Loucy (cell line): Measurements from ENCODE around the gene ING5.

Source experiments
- H2AFZ ChIP-seq: fragments of 200-600 bp; sonication (generic); 2 replicates; pipeline ENCODE4 v1.6.0; 2016; ENCODE audit warnings: antibody characterized with exemption, mild to moderate bottlenecking, low read length, moderate library complexity
- H3F3A ChIP-seq: fragments of 200-600 bp; 2 replicates; pipeline ENCODE4 v1.6.0; 2016; ENCODE audit warnings: antibody characterized with exemption, low read depth, mild to moderate bottlenecking
- H3K27me3 ChIP-seq: fragments of 200-600 bp; sonication (generic); 2 replicates; pipeline ENCODE4 v1.6.1; 2014; ENCODE audit warnings: low read length, mild to moderate bottlenecking; ENCODE audit not compliant: insufficient read depth, poor library complexity, severe bottlenecking
- H3K36me3 ChIP-seq: fragments of 200-600 bp; sonication (generic); 2 replicates; pipeline ENCODE4 v1.6.1; 2016; ENCODE audit warnings: low read length; ENCODE audit not compliant: insufficient read depth
- H3K4me1 ChIP-seq: fragments of 200-600 bp; sonication (generic); 2 replicates; pipeline ENCODE4 v1.5.1; 2014; ENCODE audit warnings: low read length, mild to moderate bottlenecking; ENCODE audit not compliant: insufficient read depth, poor library complexity, severe bottlenecking
- H3K4me2 ChIP-seq: fragments of 200-600 bp; sonication (generic); 2 replicates; pipeline ENCODE4 v1.6.0; 2014; ENCODE audit warnings: antibody characterized with exemption, low read length, low read depth, mild to moderate bottlenecking; ENCODE audit not compliant: poor library complexity, severe bottlenecking
- H3K4me3 ChIP-seq: fragments of 200-600 bp; sonication (generic); 2 replicates; pipeline ENCODE4 v1.5.1; 2014; ENCODE audit warnings: low read length, mild to moderate bottlenecking, mixed read lengths; ENCODE audit not compliant: poor library complexity, severe bottlenecking
- H3K79me2 ChIP-seq: fragments of 200-600 bp; sonication (generic); 2 replicates; pipeline ENCODE4 v1.6.1; 2014; ENCODE audit warnings: low read length; ENCODE audit not compliant: insufficient read depth
- H3K9ac ChIP-seq: fragments of 200-600 bp; sonication (generic); 2 replicates; pipeline ENCODE4 v1.6.0; 2014; ENCODE audit warnings: mild to moderate bottlenecking, low read depth, low read length, moderate library complexity; ENCODE audit not compliant: poor library complexity, severe bottlenecking
- H3K9me2 ChIP-seq: fragments of 200-600 bp; sonication (generic); replicated peaks from 2 replicates; pipeline ENCODE4 v1.6.1; 2016; ENCODE audit warnings: low read depth, low read length, mixed read lengths
- H3K9me3 ChIP-seq: fragments of 200-600 bp; sonication (generic); 2 replicates; pipeline ENCODE4 v1.6.1; 2014; ENCODE audit warnings: mild to moderate bottlenecking, antibody characterized with exemption, low read length, low read depth; ENCODE audit not compliant: insufficient read depth
- H4K20me1 ChIP-seq: fragments of 200-600 bp; sonication (generic); 2 replicates; pipeline ENCODE4 v1.6.0; 2014; ENCODE audit warnings: antibody characterized with exemption, low read length, mild to moderate bottlenecking; ENCODE audit not compliant: insufficient read depth, poor library complexity, severe bottlenecking
- EZH2phosphoT487 ChIP-seq: fragments of 200-600 bp; IDR thresholded peaks from 2 replicates; pipeline ENCODE4 v1.6.1; 2018; ENCODE audit warnings: antibody characterized with exemption, mild to moderate bottlenecking, moderate library complexity, borderline replicate concordance
- TF ChIP-seq, protein P1 (sequence below): fragments of 200-600 bp; sonication (generic); conservative IDR thresholded peaks from 2 replicates; pipeline ENCODE4 v1.5.1; 2014; ENCODE audit warnings: mild to moderate bottlenecking, antibody characterized with exemption, low read length

The ING5 gene

DNA sequence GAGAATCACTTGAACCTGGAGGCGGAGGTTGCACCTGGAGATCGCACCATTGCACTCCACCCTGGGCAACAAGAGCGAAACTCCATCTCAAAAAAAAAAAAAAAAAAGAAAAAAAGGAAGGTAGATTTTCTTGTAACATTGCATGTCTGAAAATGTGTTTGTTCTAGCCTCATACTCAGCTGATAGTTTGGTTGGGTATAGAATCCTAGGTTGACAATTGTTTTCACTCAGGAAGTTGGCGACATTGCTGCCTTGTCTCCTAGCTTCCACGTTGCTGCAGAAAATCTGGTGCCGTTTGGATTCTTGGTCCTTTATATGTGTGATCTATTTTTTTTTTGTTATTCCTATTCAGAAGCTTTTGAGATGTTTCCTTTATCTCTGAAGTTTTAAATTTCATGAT, 4.7 kb downstream of the ING5 start:
- H3K79me2 ChIP-seq = peaks cover 19% of the 10 kb centered on the region
- H3K9me3 ChIP-seq = no peaks in the 10 kb centered on the region
- no peak overlapping the region for H3K4me3 ChIP-seq
- no peaks in the 10 kb centered on the region for H3F3A ChIP-seq
- H3K27me3 ChIP-seq = no peaks in the 10 kb centered on the region
- H3K4me1 ChIP-seq = peaks cover 15% of the 10 kb centered on the region
- H3K9ac ChIP-seq = no peak overlapping the region
- no peak for TF ChIP-seq EZH2phosphoT487
- TF ChIP-seq, protein P1, sequence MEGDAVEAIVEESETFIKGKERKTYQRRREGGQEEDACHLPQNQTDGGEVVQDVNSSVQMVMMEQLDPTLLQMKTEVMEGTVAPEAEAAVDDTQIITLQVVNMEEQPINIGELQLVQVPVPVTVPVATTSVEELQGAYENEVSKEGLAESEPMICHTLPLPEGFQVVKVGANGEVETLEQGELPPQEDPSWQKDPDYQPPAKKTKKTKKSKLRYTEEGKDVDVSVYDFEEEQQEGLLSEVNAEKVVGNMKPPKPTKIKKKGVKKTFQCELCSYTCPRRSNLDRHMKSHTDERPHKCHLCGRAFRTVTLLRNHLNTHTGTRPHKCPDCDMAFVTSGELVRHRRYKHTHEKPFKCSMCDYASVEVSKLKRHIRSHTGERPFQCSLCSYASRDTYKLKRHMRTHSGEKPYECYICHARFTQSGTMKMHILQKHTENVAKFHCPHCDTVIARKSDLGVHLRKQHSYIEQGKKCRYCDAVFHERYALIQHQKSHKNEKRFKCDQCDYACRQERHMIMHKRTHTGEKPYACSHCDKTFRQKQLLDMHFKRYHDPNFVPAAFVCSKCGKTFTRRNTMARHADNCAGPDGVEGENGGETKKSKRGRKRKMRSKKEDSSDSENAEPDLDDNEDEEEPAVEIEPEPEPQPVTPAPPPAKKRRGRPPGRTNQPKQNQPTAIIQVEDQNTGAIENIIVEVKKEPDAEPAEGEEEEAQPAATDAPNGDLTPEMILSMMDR = no peak
- no peak overlapping the region for H2AFZ ChIP-seq
- no peak overlapping the region for H3K4me2 ChIP-seq
- peaks cover 41% of the 10 kb centered on the region for H3K36me3 ChIP-seq
- H3K9me2 ChIP-seq = no peaks in the 10 kb centered on the region
- H4K20me1 ChIP-seq = peaks cover 6% of the 10 kb centered on the region

DNA sequence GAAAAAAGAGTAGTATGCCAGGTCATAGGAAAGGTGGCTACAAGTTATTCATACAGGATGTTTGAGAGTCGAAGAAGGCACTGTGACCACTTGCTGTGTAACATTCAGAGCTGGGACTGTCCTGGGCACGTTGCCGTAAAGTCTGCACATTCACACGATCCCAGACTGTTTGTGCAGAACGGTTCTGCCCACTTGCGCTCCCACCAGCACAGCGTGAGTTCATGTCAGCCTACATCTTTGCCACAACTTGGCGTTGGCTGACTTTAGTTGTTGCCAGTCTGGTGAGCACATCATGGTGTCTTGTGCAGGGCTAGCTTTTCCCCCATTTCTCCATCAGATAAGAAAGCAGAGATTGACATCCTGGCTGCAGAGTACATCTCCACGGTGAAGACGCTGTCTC, 7.0 kb downstream of the ING5 start:
- no peak overlapping the region for H2AFZ ChIP-seq
- H3K36me3 ChIP-seq = peaks cover 53% of the 10 kb centered on the region
- no peak overlapping the region for H3K4me2 ChIP-seq
- H3K4me1 ChIP-seq = peaks cover 3% of the 10 kb centered on the region
- no peaks in the 10 kb centered on the region for H3F3A ChIP-seq
- H3K9me2 ChIP-seq = no peaks in the 10 kb centered on the region
- TF ChIP-seq, protein P1 = no peak
- TF ChIP-seq EZH2phosphoT487 = no peak
- no peak overlapping the region for H3K4me3 ChIP-seq
- H3K9me3 ChIP-seq = no peaks in the 10 kb centered on the region
- no peaks in the 10 kb centered on the region for H4K20me1 ChIP-seq
- H3K79me2 ChIP-seq = peaks cover 7% of the 10 kb centered on the region; the same call in 1 of the 2 replicates
- no peak overlapping the region for H3K9ac ChIP-seq
- no peaks in the 10 kb centered on the region for H3K27me3 ChIP-seq

DNA sequence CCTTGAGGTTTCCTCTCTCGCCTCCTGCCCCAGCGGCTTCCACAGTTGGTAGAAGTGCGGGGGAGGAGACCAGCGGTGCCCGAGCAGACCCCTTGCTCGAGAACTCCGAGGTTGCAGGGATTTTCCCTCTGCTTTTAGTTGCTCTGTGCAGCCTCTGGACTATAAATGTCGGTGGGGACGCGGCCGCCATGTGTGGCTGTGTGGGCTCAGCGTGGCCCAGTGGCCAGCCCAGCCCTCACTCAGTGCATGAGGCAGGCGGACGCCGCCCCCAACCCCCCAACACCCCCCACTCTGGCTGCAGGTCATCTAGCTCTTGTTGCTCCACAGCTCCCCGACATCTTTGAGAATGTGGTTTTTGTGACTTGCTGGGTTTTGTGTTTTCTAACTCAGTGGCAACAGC, 17.3 kb downstream of the ING5 start:
- no peak overlapping the region for H3K9ac ChIP-seq

More for the DNA sequence above, 17.3 kb downstream of the ING5 start:
- Histone ChIP-seq H4K20me1 (no peaks in the 10 kb centered on the region), H3K36me3 (peaks cover 8% of the 10 kb centered on the region; the same call in 1 of the 2 replicates), H2AFZ (no peak overlapping the region), H3K9me3 (no peaks in the 10 kb centered on the region), H3K4me1 (no peaks in the 10 kb centered on the region), H3K9me2 (no peaks in the 10 kb centered on the region), H3K4me2 (no peak overlapping the region), H3K4me3 (no peak overlapping the region), H3K27me3 (no peaks in the 10 kb centered on the region), H3F3A (no peaks in the 10 kb centered on the region), H3K79me2 (no peaks in the 10 kb centered on the region)
- TF ChIP-seq EZH2phosphoT487 = no peak
- TF ChIP-seq, protein P1 = no peak
